Mononuclear cell (primary cell): Measurements from ENCODE around the gene SPNS3. TPM values are rescaled to one million over a fixed set of nuclear protein-coding genes. Genes with fewer than 3 reads are reported as not detected.

Source experiments
- H3K27me3 ChIP-seq: 2 replicates; pipeline ENCODE4 v1.6.0; 2011; ENCODE audit warnings: low read length, control low read depth; ENCODE audit not compliant: insufficient read depth
- H3K4me1 ChIP-seq: 2 replicates; pipeline ENCODE4 v1.5.1; 2011; ENCODE audit warnings: mild to moderate bottlenecking, low read length, control low read depth; ENCODE audit not compliant: insufficient read depth
- H3K4me3 ChIP-seq: 2 replicates; pipeline ENCODE4 v1.5.1; 2011; ENCODE audit warnings: mild to moderate bottlenecking, low read length, moderate library complexity
- H3K9me3 ChIP-seq: 2 replicates; pipeline ENCODE4 v1.5.1; 2011; ENCODE audit warnings: low read depth, mild to moderate bottlenecking, control low read depth, low read length
- total RNA-seq: library from RNA; depleted of rRNA; stranded (reverse); fragments of >200 nt; gene quantifications from one replicate; pipeline ENCODE4 v1.2.3, GENCODE V29; 2012

Gene SPNS3
- total RNA-seq, 1 donor = 2.5 TPM

DNA sequence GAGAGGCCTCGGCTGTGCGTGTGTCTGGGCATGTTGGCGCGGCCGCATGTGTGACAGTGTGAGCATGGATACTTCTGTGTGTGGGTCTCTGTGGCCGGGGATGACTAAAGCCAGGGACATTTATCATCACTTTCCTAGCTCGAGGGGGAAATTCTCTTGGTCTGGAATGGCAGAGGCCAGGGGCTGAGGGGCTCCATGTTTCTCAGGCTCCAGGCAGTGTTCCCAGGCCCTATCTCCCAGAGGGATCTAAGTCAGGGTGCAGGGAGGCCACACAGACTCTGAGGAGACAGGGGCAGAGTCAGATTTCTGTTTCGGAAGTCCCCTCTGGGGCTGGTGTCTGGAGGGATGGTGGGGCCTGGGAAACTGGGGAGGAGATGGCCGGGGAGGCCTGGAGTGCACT is 41.3 kb downstream of the SPNS3 start:
- no peak overlapping the region for H3K4me3 ChIP-seq
- no peaks in the 10 kb centered on the region for H3K4me1 ChIP-seq
- H3K9me3 ChIP-seq = no peaks in the 10 kb centered on the region
- no peaks in the 10 kb centered on the region for H3K27me3 ChIP-seq

GRCh38 chr17:4475463-4475862 is 41.7 kb downstream of the SPNS3 start:
- H3K9me3 ChIP-seq = no peaks in the 10 kb centered on the region
- no peak overlapping the region for H3K4me3 ChIP-seq
- no peaks in the 10 kb centered on the region for H3K27me3 ChIP-seq
- H3K4me1 ChIP-seq = peaks cover 4% of the 10 kb centered on the region

GRCh38 chr17:4476017-4476416 is 42.3 kb downstream of the SPNS3 start:
- Histone ChIP-seq H3K4me1 (peaks cover 9% of the 10 kb centered on the region), H3K27me3 (no peaks in the 10 kb centered on the region), H3K9me3 (no peaks in the 10 kb centered on the region), H3K4me3 (no peak overlapping the region)

DNA sequence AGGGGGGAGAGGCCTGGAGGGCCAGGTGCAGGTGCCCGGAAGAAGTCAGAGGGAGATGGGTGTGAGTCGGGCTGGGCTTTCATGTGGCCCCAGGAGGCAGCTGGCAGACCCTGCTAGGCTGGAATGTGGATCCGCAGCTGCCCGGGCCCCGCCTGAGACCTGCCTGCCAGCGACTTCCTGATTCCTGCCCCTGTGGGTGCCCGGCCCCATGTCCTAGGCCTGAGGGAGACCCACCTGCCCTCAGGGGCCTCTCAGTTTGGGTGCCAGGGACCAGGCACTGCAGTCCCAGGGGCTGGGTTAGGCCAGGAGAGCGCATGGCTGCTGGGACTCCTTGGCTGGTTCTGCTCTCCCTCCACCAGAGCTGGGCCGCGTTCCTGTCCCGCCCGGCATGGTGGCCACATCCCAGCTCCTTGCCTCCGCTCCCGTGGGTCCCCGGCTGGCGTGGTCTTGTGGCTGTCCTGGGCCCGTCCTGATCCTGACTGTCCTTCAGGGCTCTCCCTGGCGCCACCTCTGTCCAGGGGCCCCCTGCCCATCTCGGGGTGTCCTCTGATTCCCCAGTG is 42.9 kb downstream of the SPNS3 start:
- H3K4me1 ChIP-seq = peaks cover 15% of the 10 kb centered on the region
- no peak overlapping the region for H3K4me3 ChIP-seq
- H3K27me3 ChIP-seq = no peaks in the 10 kb centered on the region
- H3K9me3 ChIP-seq = no peaks in the 10 kb centered on the region

DNA sequence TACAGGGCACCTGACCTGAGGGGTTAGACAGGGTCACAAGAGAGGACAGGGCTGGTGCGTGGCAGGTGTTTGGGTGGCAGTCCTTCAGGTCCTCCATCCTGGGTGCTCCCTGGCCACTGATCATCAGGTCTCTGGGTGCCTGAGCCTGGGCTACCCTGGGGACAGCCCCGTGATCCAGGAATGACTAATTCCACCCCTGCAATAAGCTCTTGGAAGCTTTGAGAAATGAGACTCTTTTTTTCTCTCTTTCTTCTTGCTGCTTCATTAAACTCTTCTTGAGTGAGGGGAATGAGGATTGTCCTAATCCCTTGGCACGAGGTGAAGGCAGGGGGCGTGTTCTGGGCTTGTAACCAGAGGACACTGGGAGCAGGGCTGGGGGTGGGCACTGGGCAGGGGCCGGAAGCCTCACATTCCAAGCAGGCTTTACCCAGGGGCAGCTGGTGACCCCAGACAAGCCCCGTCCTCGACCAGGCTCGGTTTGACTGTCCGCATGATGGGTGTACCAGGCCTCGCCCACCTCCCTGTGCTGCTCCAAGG is 43.6 kb downstream of the SPNS3 start:
- Histone ChIP-seq H3K27me3 (no peaks in the 10 kb centered on the region), H3K4me3 (no peak overlapping the region), H3K9me3 (no peaks in the 10 kb centered on the region), H3K4me1 (peaks cover 17% of the 10 kb centered on the region)

DNA sequence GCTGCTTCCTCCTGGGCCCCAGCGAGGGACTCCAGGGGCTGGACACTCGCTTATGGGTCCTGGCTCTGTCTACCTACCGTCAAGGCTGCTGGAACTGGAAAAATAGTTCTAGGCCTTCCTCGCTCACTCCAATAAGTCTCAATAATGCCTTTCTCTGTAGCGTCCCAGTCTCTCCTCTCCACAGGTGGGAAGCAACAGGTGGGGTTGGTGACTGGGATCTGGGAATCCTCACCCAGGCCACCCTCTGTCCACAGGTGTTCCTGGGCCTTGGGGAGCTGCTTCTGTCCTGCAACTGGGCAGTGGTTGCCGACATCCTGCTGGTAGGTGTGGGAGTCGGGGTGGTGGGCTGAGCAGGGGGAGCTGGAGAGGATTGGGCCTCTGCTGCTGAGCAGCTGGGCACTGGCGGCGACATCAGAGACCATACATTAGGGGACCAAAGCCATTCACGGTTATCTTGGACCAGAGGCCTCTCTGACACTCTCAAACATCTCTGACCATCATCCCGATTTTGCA is 44.6 kb downstream of the SPNS3 start:
- H3K4me3 ChIP-seq = no peak overlapping the region
- H3K27me3 ChIP-seq = no peaks in the 10 kb centered on the region

DNA sequence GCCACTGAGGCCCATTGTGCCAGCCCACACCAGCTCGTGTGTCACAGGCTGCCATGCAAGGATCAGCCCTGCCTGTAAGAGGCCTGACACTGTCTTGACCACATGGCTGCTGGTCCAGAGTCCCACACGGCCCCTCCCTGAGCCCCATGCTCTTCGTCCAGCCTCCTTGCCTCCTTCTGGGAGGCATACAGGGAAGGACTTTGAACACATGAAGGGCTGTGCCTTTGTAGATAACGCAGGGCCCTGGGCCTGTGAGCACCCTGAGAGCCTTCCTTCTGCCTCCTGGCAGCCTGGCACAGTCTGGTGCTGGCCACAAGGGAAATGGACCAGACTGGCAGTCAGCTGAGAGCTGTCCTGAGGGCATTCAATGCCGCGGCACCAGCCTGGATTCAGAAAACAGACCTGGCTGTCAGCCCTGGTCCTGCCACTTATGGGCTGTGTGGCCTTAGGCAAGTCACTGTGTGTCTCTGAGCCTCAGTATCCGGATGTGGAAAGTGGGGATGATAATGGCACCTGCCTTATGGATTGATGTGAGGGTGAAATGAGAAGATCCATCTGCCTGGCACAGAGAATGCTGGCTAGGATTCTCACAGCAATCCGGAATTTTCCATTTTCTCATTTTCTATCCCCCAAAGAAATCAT is 45.7 kb downstream of the SPNS3 start:
- H3K4me1 ChIP-seq = peaks cover 24% of the 10 kb centered on the region
- H3K27me3 ChIP-seq = no peaks in the 10 kb centered on the region
- H3K9me3 ChIP-seq = no peaks in the 10 kb centered on the region
- no peak overlapping the region for H3K4me3 ChIP-seq

More for the DNA sequence above, 44.6 kb downstream of the SPNS3 start:
- Histone ChIP-seq H3K4me1 (peaks cover 18% of the 10 kb centered on the region), H3K9me3 (no peaks in the 10 kb centered on the region)

DNA sequence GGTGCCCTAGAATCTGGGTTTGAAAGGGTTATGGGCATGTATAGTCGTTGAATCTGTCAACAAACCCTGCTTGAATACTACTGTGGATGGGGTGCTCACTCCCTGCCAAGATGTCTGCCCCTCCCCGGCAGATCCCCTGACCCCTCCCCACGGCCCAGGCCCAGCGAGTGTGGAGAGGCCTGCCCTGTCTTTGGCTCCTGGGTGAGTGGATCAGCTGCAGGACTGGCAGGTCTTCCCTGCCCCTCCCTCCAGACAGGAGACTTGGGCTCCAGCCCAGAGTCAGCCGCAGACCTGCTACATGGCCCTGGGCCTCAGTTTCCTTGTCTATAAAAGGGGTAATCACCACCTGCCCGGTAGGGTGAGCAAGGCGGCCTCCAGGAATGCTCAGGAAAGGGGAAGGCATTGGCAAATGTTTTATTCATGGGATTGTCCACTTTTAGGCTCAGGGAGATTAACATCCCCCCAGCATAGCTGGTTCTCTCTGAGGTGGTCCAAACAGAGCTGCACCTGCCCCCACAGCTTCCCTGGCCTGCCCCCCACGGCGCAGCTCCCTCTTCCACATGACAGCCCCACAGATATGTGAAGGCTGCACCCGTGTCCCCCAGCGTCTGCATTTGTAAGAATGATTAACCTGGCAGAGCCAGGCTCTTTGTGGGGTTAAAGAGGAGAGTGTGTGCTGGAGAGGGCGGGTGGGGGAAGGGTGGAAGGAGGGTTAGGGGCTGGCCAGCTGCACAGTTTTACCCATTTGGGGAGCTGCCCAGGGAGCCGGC is 46.4 kb downstream of the SPNS3 start:
- no peaks in the 10 kb centered on the region for H3K9me3 ChIP-seq
- H3K27me3 ChIP-seq = no peaks in the 10 kb centered on the region
- H3K4me3 ChIP-seq = no peak overlapping the region
- H3K4me1 ChIP-seq = peaks cover 27% of the 10 kb centered on the region

GRCh38 chr17:4480929-4481898 is 47.5 kb downstream of the SPNS3 start:
- Histone ChIP-seq H3K9me3 (no peaks in the 10 kb centered on the region), H3K4me1 (peaks cover 36% of the 10 kb centered on the region), H3K27me3 (no peaks in the 10 kb centered on the region), H3K4me3 (no peak overlapping the region)

- Histone ChIP-seq H3K27me3 (no peaks in the 10 kb centered on the region), H3K4me1 (peaks cover 48% of the 10 kb centered on the region), H3K4me3 (no peak overlapping the region), H3K9me3 (no peaks in the 10 kb centered on the region)
Measured at GRCh38 chr17:4482338-4483011, 48.7 kb downstream of the SPNS3 start.

DNA sequence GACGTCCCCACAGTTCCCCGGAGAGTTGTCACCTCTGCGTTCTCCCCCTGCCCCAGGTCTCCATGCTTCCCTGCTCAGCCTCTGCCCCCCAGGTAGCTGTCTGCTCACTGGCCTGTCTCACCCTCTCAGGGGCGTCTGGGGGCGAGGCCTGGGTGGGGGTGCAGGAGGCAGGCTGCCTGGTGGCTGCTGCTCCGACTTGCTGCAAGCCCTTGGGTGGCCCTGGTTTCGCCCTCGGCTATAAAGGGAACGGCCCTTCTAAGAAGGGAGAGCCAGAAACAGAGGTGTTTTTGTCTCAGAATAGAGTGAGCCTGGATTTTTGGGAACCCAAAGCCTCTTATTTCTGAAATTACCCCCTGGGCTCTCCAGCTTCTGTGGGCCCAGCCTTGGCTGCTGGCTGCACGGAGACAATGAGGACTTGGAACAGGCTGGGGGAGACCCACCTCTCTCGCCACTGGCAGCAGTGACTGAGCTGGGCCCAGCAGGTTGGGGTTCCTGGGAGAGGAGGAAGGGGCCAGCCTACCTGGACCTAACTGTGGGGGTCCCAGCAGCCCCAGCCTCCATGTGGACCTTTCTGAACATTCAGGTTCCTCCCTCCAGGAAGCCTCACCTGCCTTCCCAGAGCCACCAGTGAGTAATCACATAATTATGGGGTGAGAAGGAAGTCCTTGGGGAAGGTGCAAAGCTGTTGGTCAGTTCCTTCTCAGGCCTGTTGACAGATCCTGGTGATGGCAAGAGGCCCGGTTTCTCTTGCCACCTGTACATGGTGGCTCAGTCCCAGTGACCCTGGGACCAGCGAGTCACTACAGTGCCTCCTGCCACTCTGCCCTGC is 49.5 kb downstream of the SPNS3 start:
- peaks cover 54% of the 10 kb centered on the region for H3K4me1 ChIP-seq
- H3K9me3 ChIP-seq = no peaks in the 10 kb centered on the region
- no peak overlapping the region for H3K4me3 ChIP-seq
- H3K27me3 ChIP-seq = no peaks in the 10 kb centered on the region

- peak overlapping the region; percentile 31 for H3K4me3 ChIP-seq
- peaks cover 46% of the 10 kb centered on the region for H3K4me1 ChIP-seq
- H3K9me3 ChIP-seq = no peaks in the 10 kb centered on the region
- no peaks in the 10 kb centered on the region for H3K27me3 ChIP-seq
Measured at GRCh38 chr17:4485676-4486646, 52.2 kb downstream of the SPNS3 start.
